ENCODE results near the gene APPBP2.

APPBP2 gene

GRCh38 chr17:60481604-60482003 is 44.4 kb downstream of the APPBP2 start:
- TF ChIP-seq MYC (IDR thresholded peaks at IDR 0.05; ENCODE audit: low read depth, low read length), result no peak
- TF ChIP-seq POLR2A (IDR thresholded peaks at IDR 0.05; ENCODE audit: extremely low read depth, insufficient read length), result no peak
- no peak for TF ChIP-seq CTCF (IDR thresholded peaks at IDR 0.05; ENCODE audit: low read depth, low read length)
- no peak for TF ChIP-seq MAX (IDR thresholded peaks at IDR 0.05; ENCODE audit: low read depth, low read length)
- no peak overlapping the region for H3K4me3 ChIP-seq (ENCODE audit: low read depth, low read length)
- DNase-seq (ENCODE audit: low read depth), result no peak

GRCh38 chr17:60473788-60474187 is 52.3 kb downstream of the APPBP2 start:
- DNase-seq (ENCODE audit: low read depth), result no peak
- no peak for TF ChIP-seq CTCF (IDR thresholded peaks at IDR 0.05; ENCODE audit: low read depth, low read length)
- no peak for TF ChIP-seq MYC (IDR thresholded peaks at IDR 0.05; ENCODE audit: low read depth, low read length)
- no peak for TF ChIP-seq MAX (IDR thresholded peaks at IDR 0.05; ENCODE audit: low read depth, low read length)
- no peak for TF ChIP-seq POLR2A (IDR thresholded peaks at IDR 0.05; ENCODE audit: extremely low read depth, insufficient read length)

GRCh38 chr17:60472449-60472848 is 53.6 kb downstream of the APPBP2 start:
- no peak overlapping the region for H3K4me3 ChIP-seq (ENCODE audit: low read depth, low read length)
- DNase-seq (ENCODE audit: low read depth), result no peak
- no peak for TF ChIP-seq MYC (IDR thresholded peaks at IDR 0.05; ENCODE audit: low read depth, low read length)

More at GRCh38 chr17:60473788-60474187, 52.3 kb downstream of the APPBP2 start:
- no peak overlapping the region for H3K4me3 ChIP-seq (ENCODE audit: low read depth, low read length)

- TF ChIP-seq MYC (IDR thresholded peaks at IDR 0.05; ENCODE audit: low read depth, low read length), result no peak
- TF ChIP-seq POLR2A (IDR thresholded peaks at IDR 0.05; ENCODE audit: extremely low read depth, insufficient read length), result no peak
- no peak for TF ChIP-seq MAX (IDR thresholded peaks at IDR 0.05; ENCODE audit: low read depth, low read length)
- no peak for DNase-seq (ENCODE audit: low read depth)
- H3K4me3 ChIP-seq (ENCODE audit: low read depth, low read length), result no peak overlapping the region
Observed at GRCh38 chr17:60471451-60471850, 54.6 kb downstream of the APPBP2 start.

GRCh38 chr17:60468371-60468770 is 57.7 kb downstream of the APPBP2 start:
- TF ChIP-seq POLR2A (IDR thresholded peaks at IDR 0.05; ENCODE audit: extremely low read depth, insufficient read length) (no peak), CTCF (IDR thresholded peaks at IDR 0.05; ENCODE audit: low read depth, low read length) (no peak), MAX (IDR thresholded peaks at IDR 0.05; ENCODE audit: low read depth, low read length) (no peak), MYC (IDR thresholded peaks at IDR 0.05; ENCODE audit: low read depth, low read length) (no peak)
- DNase-seq (ENCODE audit: low read depth), result no peak
- H3K4me3 ChIP-seq (ENCODE audit: low read depth, low read length), result no peak overlapping the region

GRCh38 chr17:60464343-60464742 is 61.7 kb downstream of the APPBP2 start:
- H3K4me3 ChIP-seq (ENCODE audit: low read depth, low read length), result no peak overlapping the region
- TF ChIP-seq MYC (IDR thresholded peaks at IDR 0.05; ENCODE audit: low read depth, low read length) (no peak), POLR2A (IDR thresholded peaks at IDR 0.05; ENCODE audit: extremely low read depth, insufficient read length) (no peak), CTCF (IDR thresholded peaks at IDR 0.05; ENCODE audit: low read depth, low read length) (no peak), MAX (IDR thresholded peaks at IDR 0.05; ENCODE audit: low read depth, low read length) (no peak)
- no peak for DNase-seq (ENCODE audit: low read depth)

Data from NB4 (cell line).